Measurements from ENCODE around the gene PHYHD1.

PHYHD1 gene

GRCh38 chr9:128901822-128902221, 19.0 kb upstream of the PHYHD1 start:
- DNase-seq: no peak

GRCh38 chr9:128902351-128903078, 18.3 kb upstream of the PHYHD1 start:
- no peak for DNase-seq

- no peak for DNase-seq
Measured at GRCh38 chr9:128903079-128903461, 17.7 kb upstream of the PHYHD1 start.

- peak; percentile 54 for DNase-seq
Measured at GRCh38 chr9:128903871-128904620, 16.7 kb upstream of the PHYHD1 start.

- DNase-seq: no peak
Measured at GRCh38 chr9:128905964-128906363, 14.8 kb upstream of the PHYHD1 start.

- DNase-seq: no peak
Measured at GRCh38 chr9:128906741-128907140, 14.0 kb upstream of the PHYHD1 start.

- DNase-seq: no peak
Measured at GRCh38 chr9:128908372-128908771, 12.4 kb upstream of the PHYHD1 start.

GRCh38 chr9:128909859-128910258, 10.9 kb upstream of the PHYHD1 start:
- no peak for DNase-seq

GRCh38 chr9:128910906-128911305, 9.9 kb upstream of the PHYHD1 start:
- DNase-seq: no peak

GRCh38 chr9:128911529-128912035, 9.2 kb upstream of the PHYHD1 start:
- peak; percentile 98 for DNase-seq

GRCh38 chr9:128912270-128912853, 8.4 kb upstream of the PHYHD1 start:
- DNase-seq: peak; percentile 96

GRCh38 chr9:128913048-128913900, 7.5 kb upstream of the PHYHD1 start:
- no peak for DNase-seq

GRCh38 chr9:128913995-128914772, 6.6 kb upstream of the PHYHD1 start:
- DNase-seq: no peak

GRCh38 chr9:128916204-128916603, 4.6 kb upstream of the PHYHD1 start:
- no peak for DNase-seq

- DNase-seq: no peak
Measured at GRCh38 chr9:128916745-128917144, 4.0 kb upstream of the PHYHD1 start.

- peak; percentile 52 for DNase-seq
Measured at GRCh38 chr9:128917151-128917849, 3.5 kb upstream of the PHYHD1 start.

GRCh38 chr9:128918921-128919320, 1.9 kb upstream of the PHYHD1 start:
- DNase-seq: no peak

GRCh38 chr9:128919402-128920089, 1.2 kb upstream of the PHYHD1 start:
- DNase-seq: no peak

- peak; percentile 64 for DNase-seq
Measured at GRCh38 chr9:128921881-128922763, 1.3 kb downstream of the PHYHD1 start.
